Esophagus muscularis mucosa (tissue), 4 donors: ENCODE results near the gene GLG1. TPM values are rescaled to one million over a fixed set of nuclear protein-coding genes. Genes with fewer than 3 reads are reported as not detected.

Source experiments
- DNase-seq: peaks from one replicate; pipeline ENCODE4 v3.0.0-alpha.2; 2017; ENCODE audit errors: extremely low spot score
- H3K27ac ChIP-seq, 4 donors: fragments of 200-600 bp; sonication (generic); replicated peaks in 1 of 4; 1 replicate in 3 of 4; 2 replicates in 1 of 4; pipeline ENCODE4 v1.5.1; 2016 to 2019; ENCODE audit warnings: mild to moderate bottlenecking in 1 of 4
- H3K27me3 ChIP-seq, 4 donors: fragments of 200-600 bp; sonication (generic); one replicate each; pipeline versions ENCODE4 v1.5.1 to v1.6.0; 2016 to 2019
- H3K36me3 ChIP-seq, 4 donors: fragments of 200-600 bp; sonication (generic); one replicate each; pipeline ENCODE4 v1.5.1; 2016 to 2019
- H3K4me1 ChIP-seq, 4 donors: fragments of 200-600 bp; sonication (generic); one replicate each; pipeline ENCODE4 v1.5.1; 2016 to 2019
- H3K4me3 ChIP-seq, 4 donors: fragments of 200-600 bp; sonication (generic); 1 replicate in 2 of 4; 2 replicates in 2 of 4; pipeline ENCODE4 v1.5.1; 2016 to 2019; ENCODE audit warnings: mild to moderate bottlenecking in 4 of 4, moderate library complexity in 1 of 4
- H3K9me3 ChIP-seq, 4 donors: fragments of 200-600 bp; sonication (generic); 1 replicate in 3 of 4; 2 replicates in 1 of 4; pipeline ENCODE4 v1.5.1; 2016 to 2019
- CTCF ChIP-seq, 3 experiments: fragments of 200-600 bp in 2 of 3; fragments of 450-650 bp in 1 of 3; sonication (generic) in 2 of 3; IDR thresholded peaks; one replicate each; pipeline ENCODE4 v1.5.1; 2017 to 2019; ENCODE audit warnings: antibody characterized with exemption in 3 of 3, mild to moderate bottlenecking in 2 of 3, moderate library complexity in 1 of 3
- EP300 ChIP-seq: sonication (generic); formaldehyde crosslinking; IDR thresholded peaks from one replicate; pipeline ENCODE4 v1.6.1; 2017; ENCODE audit warnings: antibody characterized with exemption
- POLR2A ChIP-seq: fragments of 450-650 bp; IDR thresholded peaks from one replicate; pipeline ENCODE4 v1.6.1; 2017; ENCODE audit warnings: antibody characterized with exemption, moderate library complexity, mild to moderate bottlenecking, low read depth
- POLR2AphosphoS5 ChIP-seq, 2 donors: sonication (generic); formaldehyde crosslinking; IDR thresholded peaks; one replicate each; pipeline ENCODE4 v1.6.1; 2017; ENCODE audit warnings: antibody characterized with exemption in 2 of 2
- whole genome bisulfite sequencing: methylation state at CpG from one replicate; pipeline ENCODE4 v1.1.5; 2018; 5-methylcytosine and 5-hydroxymethylcytosine counted together
- intact Hi-C: fragments of 100-400 bp; cut with DNase I; formaldehyde crosslinking; loops from one replicate; pipeline ENCODE4 v1.15.1; 2023
- total RNA-seq, 4 donors: library from RNA; depleted of rRNA; stranded (reverse); fragments of >200 nt; gene quantifications; one replicate each; pipeline versions ENCODE4 v1.1.0 to v1.2.1, GENCODE V29; 2016

Gene GLG1
- total RNA-seq, 4 donors from 2014 or later = 92.8 to 128 (median 121) TPM

- Histone ChIP-seq H3K27me3 (no peaks in the 10 kb centered on the region), H3K36me3 (peaks cover 39 to 84% (median 71%) of the 10 kb centered on the region in 4 donors), H3K4me1 (peaks cover 0 to 16% (median 12%) of the 10 kb centered on the region in 4 donors), H3K4me3 (no peak overlapping the region), H3K9me3 (no peaks in the 10 kb centered on the region), H3K27ac (no peak overlapping the region)
- intact Hi-C loops = no loop called here
- WGBS = 93% methylated on average over 4 of the region's 4 CpGs
- no peak for DNase-seq
- TF ChIP-seq POLR2AphosphoS5 (IDR thresholded peaks at IDR 0.05) = no peak
- no peak for TF ChIP-seq CTCF (IDR thresholded peaks at IDR 0.05)
- TF ChIP-seq EP300 = no peak
- TF ChIP-seq POLR2A = no peak
These were observed 129.7 kb downstream of the GLG1 start for GRCh38 chr16:74477226-74477625.

GRCh38 chr16:74474416-74474815, 132.5 kb downstream of the GLG1 start:
- H3K27ac ChIP-seq = no peak overlapping the region
- H3K4me3 ChIP-seq = no peak overlapping the region
- intact Hi-C loops = no loop called here
- H3K9me3 ChIP-seq = no peaks in the 10 kb centered on the region
- TF ChIP-seq POLR2A = no peak
- no peak for DNase-seq
- H3K4me1 ChIP-seq = peaks cover 0 to 3% (median 1%) of the 10 kb centered on the region in 4 donors
- 88% methylated on average over 1 of the region's 1 CpG for WGBS
- no peaks in the 10 kb centered on the region for H3K27me3 ChIP-seq
- H3K36me3 ChIP-seq = peaks cover 54 to 96% (median 88%) of the 10 kb centered on the region in 4 donors

- no peak for DNase-seq
- Histone ChIP-seq H3K4me1 (no peaks in the 10 kb centered on the region), H3K27me3 (no peaks in the 10 kb centered on the region), H3K27ac (no peak overlapping the region), H3K9me3 (no peaks in the 10 kb centered on the region), H3K4me3 (no peak overlapping the region), H3K36me3 (peaks cover 69 to 100% (median 94%) of the 10 kb centered on the region in 4 donors)
- intact Hi-C loops = no loop called here
- 84% methylated on average over 3 of the region's 3 CpGs for WGBS
- TF ChIP-seq CTCF (IDR thresholded peaks at IDR 0.05) = no peak
- no peak for TF ChIP-seq POLR2AphosphoS5 (IDR thresholded peaks at IDR 0.05)
- no peak for TF ChIP-seq EP300
- TF ChIP-seq POLR2A = no peak
These were observed 134.4 kb downstream of the GLG1 start for GRCh38 chr16:74472540-74472939.

GRCh38 chr16:74472010-74472409, 134.9 kb downstream of the GLG1 start:
- Histone ChIP-seq H3K27ac (no peak overlapping the region), H3K4me3 (no peak overlapping the region), H3K36me3 (peaks cover 74 to 100% (median 94%) of the 10 kb centered on the region in 4 donors), H3K27me3 (no peaks in the 10 kb centered on the region), H3K4me1 (no peaks in the 10 kb centered on the region), H3K9me3 (no peaks in the 10 kb centered on the region)
- intact Hi-C loops = no loop called here
- 83% methylated on average over 3 of the region's 3 CpGs for WGBS
- DNase-seq = no peak
- TF ChIP-seq CTCF (IDR thresholded peaks at IDR 0.05) (no peak), EP300 (no peak)

GRCh38 chr16:74469946-74470478, 136.9 kb downstream of the GLG1 start:
- Histone ChIP-seq H3K27ac (no peak overlapping the region), H3K27me3 (no peaks in the 10 kb centered on the region), H3K36me3 (peaks cover 71 to 100% (median 92%) of the 10 kb centered on the region in 4 donors), H3K4me1 (no peaks in the 10 kb centered on the region), H3K4me3 (no peak overlapping the region), H3K9me3 (no peaks in the 10 kb centered on the region)
- 96% methylated on average over 5 of the region's 6 CpGs for WGBS
- intact Hi-C loops = no loop called here
- TF ChIP-seq CTCF (IDR thresholded peaks at IDR 0.05) (no peak), EP300 (no peak), POLR2AphosphoS5 (IDR thresholded peaks at IDR 0.05) (no peak), POLR2A (no peak)
- no peak for DNase-seq
